Activated CD4-positive, alpha-beta T cell treated with anti-CD3 and anti-CD28 coated beads, Interleukin-2, amount 10 ng/mL, durations not matched to agents 24 days and 14 days (primary cell): ENCODE results near the gene TMEM132D. TPM values are rescaled to one million over a fixed set of nuclear protein-coding genes. Genes with fewer than 3 reads are reported as not detected.
"Not testable (repeated sequence)": the region's sequence is repeated elsewhere in the genome, so short reads cannot be mapped to it uniquely, and the experiment has no call there.

Experiments used
- DNase-seq: peaks from one replicate; pipeline ENCODE4 v3.0.0; 2022
- H3K27ac Mint-ChIP-seq: one replicate; pipeline ENCODE4 v1.8.0; 2022; ENCODE audit warnings: mild to moderate bottlenecking, mixed read lengths
- H3K27me3 Mint-ChIP-seq: one replicate; pipeline ENCODE4 v1.8.0; 2022; ENCODE audit warnings: mixed read lengths
- H3K36me3 Mint-ChIP-seq: one replicate; pipeline ENCODE4 v1.8.0; 2022; ENCODE audit warnings: low read depth, mild to moderate bottlenecking, mixed read lengths
- H3K4me1 Mint-ChIP-seq: one replicate; pipeline ENCODE4 v1.8.0; 2021; ENCODE audit warnings: mixed read lengths
- H3K4me3 Mint-ChIP-seq: one replicate; pipeline ENCODE4 v1.8.0; 2022; ENCODE audit warnings: mild to moderate bottlenecking, moderate library complexity, mixed read lengths
- H3K9me3 Mint-ChIP-seq: one replicate; pipeline ENCODE4 v1.8.0; 2021; ENCODE audit warnings: mixed read lengths
- intact Hi-C: fragments of 100-400 bp; cut with micrococcal nuclease; formaldehyde crosslinking; loops from one replicate; pipeline ENCODE4 v1.15.1; 2023
- total RNA-seq: library from RNA; stranded (reverse); gene quantifications from 2 replicates; pipeline ENCODE4 v1.2.3, GENCODE V29; 2022

The TMEM132D gene
- total RNA-seq, 1 donor from 2014 or later, result not detected

GRCh38 chr12:129202109-129202814, 701.6 kb downstream of the TMEM132D start:
- intact Hi-C loops, result no loop called here
- DNase-seq, result no peak
- Mint-ChIP-seq H3K27me3 (no peaks in the 10 kb centered on the region), H3K4me3 (no peak overlapping the region), H3K36me3 (no peaks in the 10 kb centered on the region), H3K4me1 (no peaks in the 10 kb centered on the region), H3K9me3 (no peaks in the 10 kb centered on the region), H3K27ac (no peak overlapping the region)

GRCh38 chr12:129201029-129201428, 702.8 kb downstream of the TMEM132D start:
- no peaks in the 10 kb centered on the region for H3K27me3 Mint-ChIP-seq
- no peak overlapping the region for H3K27ac Mint-ChIP-seq
- no peaks in the 10 kb centered on the region for H3K4me1 Mint-ChIP-seq
- H3K4me3 Mint-ChIP-seq, result no peak overlapping the region
- no peaks in the 10 kb centered on the region for H3K36me3 Mint-ChIP-seq
- no peak for DNase-seq
- intact Hi-C loops, result no loop called here
- H3K9me3 Mint-ChIP-seq, result peaks cover 6% of the 10 kb centered on the region

GRCh38 chr12:129200576-129200975, 703.2 kb downstream of the TMEM132D start:
- H3K36me3 Mint-ChIP-seq, result no peaks in the 10 kb centered on the region
- no peaks in the 10 kb centered on the region for H3K4me1 Mint-ChIP-seq
- intact Hi-C loops, result no loop called here
- no peak overlapping the region for H3K4me3 Mint-ChIP-seq
- no peaks in the 10 kb centered on the region for H3K27me3 Mint-ChIP-seq
- peaks cover 7% of the 10 kb centered on the region for H3K9me3 Mint-ChIP-seq
- DNase-seq, result no peak
- H3K27ac Mint-ChIP-seq, result no peak overlapping the region

GRCh38 chr12:129196927-129197326, 706.9 kb downstream of the TMEM132D start:
- Mint-ChIP-seq H3K4me1 (no peaks in the 10 kb centered on the region), H3K4me3 (no peak overlapping the region), H3K27ac (no peak overlapping the region), H3K27me3 (no peaks in the 10 kb centered on the region), H3K9me3 (peaks cover 7% of the 10 kb centered on the region), H3K36me3 (no peaks in the 10 kb centered on the region)
- intact Hi-C loops, result no loop called here
- DNase-seq, result no peak

GRCh38 chr12:129195081-129195480, 708.7 kb downstream of the TMEM132D start:
- Mint-ChIP-seq H3K4me3 (no peak overlapping the region), H3K4me1 (no peaks in the 10 kb centered on the region), H3K27ac (no peak overlapping the region), H3K36me3 (no peaks in the 10 kb centered on the region), H3K27me3 (no peaks in the 10 kb centered on the region), H3K9me3 (peaks cover 7% of the 10 kb centered on the region)
- intact Hi-C loops, result no loop called here
- no peak for DNase-seq

GRCh38 chr12:129193263-129193871, 710.5 kb downstream of the TMEM132D start:
- intact Hi-C loops, result no loop called here
- H3K36me3 Mint-ChIP-seq, result no peaks in the 10 kb centered on the region
- H3K27me3 Mint-ChIP-seq, result no peaks in the 10 kb centered on the region
- H3K9me3 Mint-ChIP-seq, result peaks cover 7% of the 10 kb centered on the region
- H3K4me1 Mint-ChIP-seq, result no peaks in the 10 kb centered on the region
- H3K4me3 Mint-ChIP-seq, result no peak overlapping the region
- DNase-seq, result no peak
- H3K27ac Mint-ChIP-seq, result no peak overlapping the region

GRCh38 chr12:129190827-129191226, 713.0 kb downstream of the TMEM132D start:
- H3K4me3 Mint-ChIP-seq, result no peak overlapping the region
- H3K36me3 Mint-ChIP-seq, result no peaks in the 10 kb centered on the region
- H3K9me3 Mint-ChIP-seq, result no peaks in the 10 kb centered on the region
- no peaks in the 10 kb centered on the region for H3K27me3 Mint-ChIP-seq
- H3K4me1 Mint-ChIP-seq, result no peaks in the 10 kb centered on the region
- intact Hi-C loops, result no loop called here
- no peak for DNase-seq
- no peak overlapping the region for H3K27ac Mint-ChIP-seq

- H3K27me3 Mint-ChIP-seq, H3K4me1 Mint-ChIP-seq, intact Hi-C loops, H3K4me3 Mint-ChIP-seq, H3K36me3 Mint-ChIP-seq, DNase-seq, H3K9me3 Mint-ChIP-seq, H3K27ac Mint-ChIP-seq: not testable (repeated sequence)
Observed at GRCh38 chr12:129189879-129190278, 713.9 kb downstream of the TMEM132D start.

- no peaks in the 10 kb centered on the region for H3K36me3 Mint-ChIP-seq
- H3K4me1 Mint-ChIP-seq, result no peaks in the 10 kb centered on the region
- no peak overlapping the region for H3K27ac Mint-ChIP-seq
- H3K4me3 Mint-ChIP-seq, result no peak overlapping the region
- no peaks in the 10 kb centered on the region for H3K9me3 Mint-ChIP-seq
- intact Hi-C loops, result no loop called here
- H3K27me3 Mint-ChIP-seq, result no peaks in the 10 kb centered on the region
- DNase-seq, result no peak
Observed at GRCh38 chr12:129186952-129187351, 716.9 kb downstream of the TMEM132D start.

GRCh38 chr12:129185855-129186254, 718.0 kb downstream of the TMEM132D start:
- Mint-ChIP-seq H3K36me3 (no peaks in the 10 kb centered on the region), H3K9me3 (no peaks in the 10 kb centered on the region), H3K4me1 (no peaks in the 10 kb centered on the region), H3K4me3 (no peak overlapping the region), H3K27ac (no peak overlapping the region), H3K27me3 (no peaks in the 10 kb centered on the region)
- no peak for DNase-seq
- intact Hi-C loops, result no loop called here

- Mint-ChIP-seq H3K9me3 (no peaks in the 10 kb centered on the region), H3K4me3 (no peak overlapping the region), H3K4me1 (no peaks in the 10 kb centered on the region), H3K27ac (no peak overlapping the region), H3K36me3 (no peaks in the 10 kb centered on the region), H3K27me3 (no peaks in the 10 kb centered on the region)
- no peak for DNase-seq
- intact Hi-C loops, result no loop called here
Observed at GRCh38 chr12:129184127-129184928, 719.5 kb downstream of the TMEM132D start.

- Mint-ChIP-seq H3K4me1 (no peaks in the 10 kb centered on the region), H3K9me3 (no peaks in the 10 kb centered on the region), H3K4me3 (no peak overlapping the region), H3K27ac (no peak overlapping the region), H3K27me3 (no peaks in the 10 kb centered on the region), H3K36me3 (no peaks in the 10 kb centered on the region)
- intact Hi-C loops, result no loop called here
- DNase-seq, result no peak
Observed at GRCh38 chr12:129179941-129180553, 723.8 kb downstream of the TMEM132D start.

GRCh38 chr12:129169928-129170327, 733.9 kb downstream of the TMEM132D start:
- H3K27ac Mint-ChIP-seq, result no peak overlapping the region
- intact Hi-C loops, result no loop called here
- H3K9me3 Mint-ChIP-seq, result no peaks in the 10 kb centered on the region
- H3K4me3 Mint-ChIP-seq, result no peak overlapping the region
- H3K4me1 Mint-ChIP-seq, result no peaks in the 10 kb centered on the region
- no peaks in the 10 kb centered on the region for H3K36me3 Mint-ChIP-seq
- H3K27me3 Mint-ChIP-seq, result no peaks in the 10 kb centered on the region
- no peak for DNase-seq

GRCh38 chr12:129163861-129164260, 740.0 kb downstream of the TMEM132D start:
- intact Hi-C loops, result no loop called here
- no peaks in the 10 kb centered on the region for H3K9me3 Mint-ChIP-seq
- no peaks in the 10 kb centered on the region for H3K27me3 Mint-ChIP-seq
- DNase-seq, result no peak
- H3K27ac Mint-ChIP-seq, result no peak overlapping the region
- H3K4me3 Mint-ChIP-seq, result no peak overlapping the region
- H3K36me3 Mint-ChIP-seq, result no peaks in the 10 kb centered on the region
- no peaks in the 10 kb centered on the region for H3K4me1 Mint-ChIP-seq
